ENCODE results near the gene GRIN2A.

GRCh38 chr16:10172848-10173655 is 9.2 kb downstream of the GRIN2A start:
- no peak for TF ChIP-seq CTCF (IDR thresholded peaks at IDR 0.05)
- no peak for TF ChIP-seq CBX8 (IDR thresholded peaks at IDR 0.05)
- TF ChIP-seq ZFP36 (IDR thresholded peaks at IDR 0.05; ENCODE audit: borderline replicate concordance, partially characterized antibody) = no peak
- TF ChIP-seq NPAS2 (CRISPR knock-in tag; IDR thresholded peaks at IDR 0.05; ENCODE audit: borderline replicate concordance) = no peak
- TF ChIP-seq, protein P1, sequence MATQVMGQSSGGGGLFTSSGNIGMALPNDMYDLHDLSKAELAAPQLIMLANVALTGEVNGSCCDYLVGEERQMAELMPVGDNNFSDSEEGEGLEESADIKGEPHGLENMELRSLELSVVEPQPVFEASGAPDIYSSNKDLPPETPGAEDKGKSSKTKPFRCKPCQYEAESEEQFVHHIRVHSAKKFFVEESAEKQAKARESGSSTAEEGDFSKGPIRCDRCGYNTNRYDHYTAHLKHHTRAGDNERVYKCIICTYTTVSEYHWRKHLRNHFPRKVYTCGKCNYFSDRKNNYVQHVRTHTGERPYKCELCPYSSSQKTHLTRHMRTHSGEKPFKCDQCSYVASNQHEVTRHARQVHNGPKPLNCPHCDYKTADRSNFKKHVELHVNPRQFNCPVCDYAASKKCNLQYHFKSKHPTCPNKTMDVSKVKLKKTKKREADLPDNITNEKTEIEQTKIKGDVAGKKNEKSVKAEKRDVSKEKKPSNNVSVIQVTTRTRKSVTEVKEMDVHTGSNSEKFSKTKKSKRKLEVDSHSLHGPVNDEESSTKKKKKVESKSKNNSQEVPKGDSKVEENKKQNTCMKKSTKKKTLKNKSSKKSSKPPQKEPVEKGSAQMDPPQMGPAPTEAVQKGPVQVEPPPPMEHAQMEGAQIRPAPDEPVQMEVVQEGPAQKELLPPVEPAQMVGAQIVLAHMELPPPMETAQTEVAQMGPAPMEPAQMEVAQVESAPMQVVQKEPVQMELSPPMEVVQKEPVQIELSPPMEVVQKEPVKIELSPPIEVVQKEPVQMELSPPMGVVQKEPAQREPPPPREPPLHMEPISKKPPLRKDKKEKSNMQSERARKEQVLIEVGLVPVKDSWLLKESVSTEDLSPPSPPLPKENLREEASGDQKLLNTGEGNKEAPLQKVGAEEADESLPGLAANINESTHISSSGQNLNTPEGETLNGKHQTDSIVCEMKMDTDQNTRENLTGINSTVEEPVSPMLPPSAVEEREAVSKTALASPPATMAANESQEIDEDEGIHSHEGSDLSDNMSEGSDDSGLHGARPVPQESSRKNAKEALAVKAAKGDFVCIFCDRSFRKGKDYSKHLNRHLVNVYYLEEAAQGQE (IDR thresholded peaks at IDR 0.05) = no peak
- TF ChIP-seq, protein P2, sequence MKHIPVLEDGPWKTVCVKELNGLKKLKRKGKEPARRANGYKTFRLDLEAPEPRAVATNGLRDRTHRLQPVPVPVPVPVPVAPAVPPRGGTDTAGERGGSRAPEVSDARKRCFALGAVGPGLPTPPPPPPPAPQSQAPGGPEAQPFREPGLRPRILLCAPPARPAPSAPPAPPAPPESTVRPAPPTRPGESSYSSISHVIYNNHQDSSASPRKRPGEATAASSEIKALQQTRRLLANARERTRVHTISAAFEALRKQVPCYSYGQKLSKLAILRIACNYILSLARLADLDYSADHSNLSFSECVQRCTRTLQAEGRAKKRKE (CRISPR knock-in tag; IDR thresholded peaks at IDR 0.05; ENCODE audit: low read depth) = no peak
